BLaER1 (cell line): Measurements from ENCODE around the gene GAL.

Source experiments
- H3K27ac ChIP-seq: shearing (Covaris generic); formaldehyde crosslinking; 2 replicates; pipeline ENCODE4 v1.8.1; 2022
- H3K27me3 ChIP-seq: shearing (Covaris generic); formaldehyde crosslinking; 2 replicates; pipeline ENCODE4 v1.8.1; 2022
- H3K36me3 ChIP-seq: shearing (Covaris generic); formaldehyde crosslinking; 2 replicates; pipeline ENCODE4 v1.8.1; 2022
- H3K4me1 ChIP-seq: shearing (Covaris generic); formaldehyde crosslinking; 2 replicates; pipeline ENCODE4 v1.8.1; 2022
- H3K4me2 ChIP-seq: shearing (Covaris generic); formaldehyde crosslinking; 2 replicates; pipeline ENCODE4 v1.8.1; 2022
- H3K4me3 ChIP-seq: shearing (Covaris generic); formaldehyde crosslinking; 2 replicates; pipeline ENCODE4 v1.8.1; 2022
- H3K9ac ChIP-seq: shearing (Covaris generic); formaldehyde crosslinking; 2 replicates; pipeline ENCODE4 v1.8.1; 2022
- H3K9me3 ChIP-seq: shearing (Covaris generic); formaldehyde crosslinking; 2 replicates; pipeline ENCODE4 v1.8.1; 2022
- H4K20me1 ChIP-seq: shearing (Covaris generic); formaldehyde crosslinking; 2 replicates; pipeline ENCODE4 v1.8.1; 2022
- Cebpa-rat ChIP-seq: shearing (Covaris generic); IDR thresholded peaks from 2 replicates; pipeline ENCODE4 v1.8.1; 2022

The GAL gene

GRCh38 chr11:68704887-68705286 lies 20.5 kb downstream of the GAL start:
- Histone ChIP-seq H3K27ac (no peak overlapping the region), H3K9me3 (no peaks in the 10 kb centered on the region), H3K4me2 (no peak overlapping the region), H3K36me3 (no peaks in the 10 kb centered on the region), H3K4me1 (peaks cover 40% of the 10 kb centered on the region), H3K9ac (no peak overlapping the region), H3K4me3 (no peak overlapping the region), H4K20me1 (0 out of 2 replicates have a peak, but pooled peaks cover 9% of the 10 kb centered on the region), H3K27me3 (no peaks in the 10 kb centered on the region)
- no peak for TF ChIP-seq Cebpa-rat

GRCh38 chr11:68707527-68707926 lies 23.2 kb downstream of the GAL start:
- Histone ChIP-seq H3K4me1 (peaks cover 48% of the 10 kb centered on the region), H3K9me3 (no peaks in the 10 kb centered on the region), H3K36me3 (no peaks in the 10 kb centered on the region), H3K27me3 (no peaks in the 10 kb centered on the region), H3K4me2 (peak overlapping the region; percentile 79), H4K20me1 (0 out of 2 replicates have a peak, but pooled peaks cover 9% of the 10 kb centered on the region), H3K9ac (no peak overlapping the region; the same call in 1 of the 2 replicates), H3K4me3 (no peak overlapping the region), H3K27ac (peak overlapping the region; percentile 47; the same call in 1 of the 2 replicates)
- no peak for TF ChIP-seq Cebpa-rat

GRCh38 chr11:68709062-68709461 lies 24.7 kb downstream of the GAL start:
- H3K27me3 ChIP-seq: no peaks in the 10 kb centered on the region
- 0 out of 2 replicates have a peak, but pooled peaks cover 9% of the 10 kb centered on the region for H4K20me1 ChIP-seq
- H3K9ac ChIP-seq: 0 out of 2 replicates have a peak overlapping the region, but pooled peaks have one; percentile 24
- TF ChIP-seq Cebpa-rat: no peak
- H3K36me3 ChIP-seq: no peaks in the 10 kb centered on the region
- no peak overlapping the region for H3K27ac ChIP-seq
- H3K4me2 ChIP-seq: peak overlapping the region; percentile 79
- H3K9me3 ChIP-seq: no peaks in the 10 kb centered on the region
- no peak overlapping the region for H3K4me3 ChIP-seq
- peaks cover 51% of the 10 kb centered on the region for H3K4me1 ChIP-seq

- Histone ChIP-seq H3K27ac (no peak overlapping the region), H3K4me1 (peaks cover 56% of the 10 kb centered on the region), H3K9ac (no peak overlapping the region), H3K4me2 (no peak overlapping the region), H3K9me3 (no peaks in the 10 kb centered on the region), H3K27me3 (no peaks in the 10 kb centered on the region), H3K4me3 (no peak overlapping the region), H4K20me1 (0 out of 2 replicates have a peak, but pooled peaks cover 9% of the 10 kb centered on the region), H3K36me3 (no peaks in the 10 kb centered on the region)
- no peak for TF ChIP-seq Cebpa-rat
Measured at GRCh38 chr11:68710409-68710808, 26.1 kb downstream of the GAL start.

GRCh38 chr11:68711114-68711513 lies 26.8 kb downstream of the GAL start:
- Histone ChIP-seq H3K4me2 (no peak overlapping the region), H4K20me1 (0 out of 2 replicates have a peak, but pooled peaks cover 9% of the 10 kb centered on the region), H3K4me1 (peaks cover 54% of the 10 kb centered on the region), H3K9ac (no peak overlapping the region), H3K27me3 (no peaks in the 10 kb centered on the region), H3K4me3 (no peak overlapping the region), H3K36me3 (no peaks in the 10 kb centered on the region), H3K9me3 (no peaks in the 10 kb centered on the region), H3K27ac (no peak overlapping the region)
- no peak for TF ChIP-seq Cebpa-rat

- H3K9me3 ChIP-seq: peaks cover 13% of the 10 kb centered on the region
- H3K4me2 ChIP-seq: 0 out of 2 replicates have a peak overlapping the region, but pooled peaks have one; percentile 25
- no peaks in the 10 kb centered on the region for H4K20me1 ChIP-seq
- peaks cover 22% of the 10 kb centered on the region for H3K4me1 ChIP-seq
- H3K36me3 ChIP-seq: no peaks in the 10 kb centered on the region
- TF ChIP-seq Cebpa-rat: no peak
- H3K27ac ChIP-seq: no peak overlapping the region
- H3K27me3 ChIP-seq: no peaks in the 10 kb centered on the region
- H3K9ac ChIP-seq: no peak overlapping the region
- H3K4me3 ChIP-seq: no peak overlapping the region
Measured at GRCh38 chr11:68714060-68714856, 29.9 kb downstream of the GAL start.

GRCh38 chr11:68715456-68716122 lies 31.2 kb downstream of the GAL start:
- no peaks in the 10 kb centered on the region for H3K27me3 ChIP-seq
- peaks cover 14% of the 10 kb centered on the region for H3K4me1 ChIP-seq
- H4K20me1 ChIP-seq: no peaks in the 10 kb centered on the region
- no peak overlapping the region for H3K4me2 ChIP-seq
- H3K36me3 ChIP-seq: no peaks in the 10 kb centered on the region
- H3K9ac ChIP-seq: no peak overlapping the region
- no peak overlapping the region for H3K4me3 ChIP-seq
- no peak overlapping the region for H3K27ac ChIP-seq
- TF ChIP-seq Cebpa-rat: no peak
- H3K9me3 ChIP-seq: peaks cover 26% of the 10 kb centered on the region

GRCh38 chr11:68721075-68721474 lies 36.7 kb downstream of the GAL start:
- H3K27ac ChIP-seq: no peak overlapping the region
- no peak overlapping the region for H3K4me2 ChIP-seq
- H3K27me3 ChIP-seq: no peaks in the 10 kb centered on the region
- H3K4me3 ChIP-seq: no peak overlapping the region
- H4K20me1 ChIP-seq: no peaks in the 10 kb centered on the region
- no peaks in the 10 kb centered on the region for H3K4me1 ChIP-seq
- H3K9me3 ChIP-seq: peaks cover 26% of the 10 kb centered on the region
- no peaks in the 10 kb centered on the region for H3K36me3 ChIP-seq
- TF ChIP-seq Cebpa-rat: no peak
- H3K9ac ChIP-seq: no peak overlapping the region

- Histone ChIP-seq H3K4me3 (no peak overlapping the region), H3K27me3 (no peaks in the 10 kb centered on the region), H3K9ac (no peak overlapping the region), H3K4me1 (no peaks in the 10 kb centered on the region), H3K4me2 (no peak overlapping the region), H4K20me1 (no peaks in the 10 kb centered on the region), H3K9me3 (peaks cover 18% of the 10 kb centered on the region), H3K27ac (no peak overlapping the region), H3K36me3 (no peaks in the 10 kb centered on the region)
- peak; percentile 89; the same call in 1 of the 2 replicates for TF ChIP-seq Cebpa-rat
Measured at GRCh38 chr11:68722143-68722542, 37.8 kb downstream of the GAL start.

GRCh38 chr11:68724293-68724692 lies 39.9 kb downstream of the GAL start:
- Histone ChIP-seq H3K4me1 (no peaks in the 10 kb centered on the region), H3K4me2 (no peak overlapping the region), H3K9ac (no peak overlapping the region), H3K36me3 (no peaks in the 10 kb centered on the region), H3K27ac (no peak overlapping the region), H3K9me3 (peaks cover 13% of the 10 kb centered on the region), H4K20me1 (no peaks in the 10 kb centered on the region), H3K4me3 (no peak overlapping the region), H3K27me3 (no peaks in the 10 kb centered on the region)
- TF ChIP-seq Cebpa-rat: no peak
